Measurements from ENCODE around the gene FBXL13. TPM values are rescaled to one million over a fixed set of nuclear protein-coding genes. Genes with fewer than 3 reads are reported as not detected.

Gene FBXL13
- total RNA-seq, 1 experiment from 2014 or later = 2.5 TPM

DNA sequence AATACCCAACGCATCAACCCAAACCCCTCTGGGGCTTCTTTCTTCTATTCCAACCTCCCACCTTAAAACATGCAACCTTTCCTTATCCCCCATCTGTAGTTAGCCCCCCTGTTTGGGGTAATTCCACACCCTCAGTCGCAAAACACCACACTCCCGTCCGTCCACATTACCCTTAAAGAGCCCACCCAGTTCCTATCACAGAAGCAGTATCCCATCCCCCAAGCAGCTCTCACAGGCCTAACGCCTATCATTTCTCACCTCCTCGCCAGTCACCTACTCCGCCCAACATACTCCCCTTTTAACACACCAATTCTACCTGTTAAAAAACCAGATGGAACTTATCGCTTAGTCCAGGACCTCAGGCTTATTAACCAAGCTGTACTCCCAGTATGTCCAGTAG lies 98.1 kb downstream of the FBXL13 start:
- no TSS peak for BruUV-seq (replicated peaks)
- in situ Hi-C loops (cut with HindIII; ENCODE audit: low pct_unique_long_range_greater_than_20kb, low sequenced_read_pairs) (no loop called here), intact Hi-C loops (cut with micrococcal nuclease; ENCODE audit: unreplicated experiment) (no loop called here)
- H3K27me3 ChIP-seq (ENCODE audit: control insufficient read depth, insufficient read depth, low read length) = no peaks in the 10 kb centered on the region
- H3K9me3 ChIP-seq (ENCODE audit: control insufficient read depth, insufficient read depth, low read depth, low read length) = peaks cover 13% of the 10 kb centered on the region; the same call in 1 of the 2 replicates
- no peak for TF ChIP-seq TCF7L2 (IDR thresholded peaks at IDR 0.05; ENCODE audit: low read depth, low read length)
- TF ChIP-seq SIN3A (IDR thresholded peaks at IDR 0.05; ENCODE audit: borderline replicate concordance, insufficient read depth, low read depth, low read length) = no peak
- TF ChIP-seq, protein P1, sequence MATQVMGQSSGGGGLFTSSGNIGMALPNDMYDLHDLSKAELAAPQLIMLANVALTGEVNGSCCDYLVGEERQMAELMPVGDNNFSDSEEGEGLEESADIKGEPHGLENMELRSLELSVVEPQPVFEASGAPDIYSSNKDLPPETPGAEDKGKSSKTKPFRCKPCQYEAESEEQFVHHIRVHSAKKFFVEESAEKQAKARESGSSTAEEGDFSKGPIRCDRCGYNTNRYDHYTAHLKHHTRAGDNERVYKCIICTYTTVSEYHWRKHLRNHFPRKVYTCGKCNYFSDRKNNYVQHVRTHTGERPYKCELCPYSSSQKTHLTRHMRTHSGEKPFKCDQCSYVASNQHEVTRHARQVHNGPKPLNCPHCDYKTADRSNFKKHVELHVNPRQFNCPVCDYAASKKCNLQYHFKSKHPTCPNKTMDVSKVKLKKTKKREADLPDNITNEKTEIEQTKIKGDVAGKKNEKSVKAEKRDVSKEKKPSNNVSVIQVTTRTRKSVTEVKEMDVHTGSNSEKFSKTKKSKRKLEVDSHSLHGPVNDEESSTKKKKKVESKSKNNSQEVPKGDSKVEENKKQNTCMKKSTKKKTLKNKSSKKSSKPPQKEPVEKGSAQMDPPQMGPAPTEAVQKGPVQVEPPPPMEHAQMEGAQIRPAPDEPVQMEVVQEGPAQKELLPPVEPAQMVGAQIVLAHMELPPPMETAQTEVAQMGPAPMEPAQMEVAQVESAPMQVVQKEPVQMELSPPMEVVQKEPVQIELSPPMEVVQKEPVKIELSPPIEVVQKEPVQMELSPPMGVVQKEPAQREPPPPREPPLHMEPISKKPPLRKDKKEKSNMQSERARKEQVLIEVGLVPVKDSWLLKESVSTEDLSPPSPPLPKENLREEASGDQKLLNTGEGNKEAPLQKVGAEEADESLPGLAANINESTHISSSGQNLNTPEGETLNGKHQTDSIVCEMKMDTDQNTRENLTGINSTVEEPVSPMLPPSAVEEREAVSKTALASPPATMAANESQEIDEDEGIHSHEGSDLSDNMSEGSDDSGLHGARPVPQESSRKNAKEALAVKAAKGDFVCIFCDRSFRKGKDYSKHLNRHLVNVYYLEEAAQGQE (IDR thresholded peaks at IDR 0.05; ENCODE audit: insufficient read depth in 1 of 2, low read depth in 2 of 2, low read length in 1 of 2) = no peak
- TF ChIP-seq CTCF (IDR thresholded peaks at IDR 0.05) = no peak
- TF ChIP-seq POLR2AphosphoS5 (IDR thresholded peaks at IDR 0.05; ENCODE audit: low read depth, low read length) = no peak
- no peaks in the 10 kb centered on the region for H3K36me3 ChIP-seq (ENCODE audit: control insufficient read depth, insufficient read depth, low read length)
- no peak overlapping the region for H3K4me3 ChIP-seq (ENCODE audit: low read depth in 2 of 2, low read length in 2 of 2)
- no peak for DNase-seq (ENCODE audit: low read depth, low spot score)
- ChIA-PET CTCF (no interaction called here), POLR2A (no interaction called here)
- H3K4me1 ChIP-seq (ENCODE audit: control insufficient read depth, insufficient read depth, low read length) = no peaks in the 10 kb centered on the region
- H3K27ac ChIP-seq (ENCODE audit: low read length) = no peak overlapping the region; the same call in 1 of the 2 replicates
- no peak for ATAC-seq

DNA sequence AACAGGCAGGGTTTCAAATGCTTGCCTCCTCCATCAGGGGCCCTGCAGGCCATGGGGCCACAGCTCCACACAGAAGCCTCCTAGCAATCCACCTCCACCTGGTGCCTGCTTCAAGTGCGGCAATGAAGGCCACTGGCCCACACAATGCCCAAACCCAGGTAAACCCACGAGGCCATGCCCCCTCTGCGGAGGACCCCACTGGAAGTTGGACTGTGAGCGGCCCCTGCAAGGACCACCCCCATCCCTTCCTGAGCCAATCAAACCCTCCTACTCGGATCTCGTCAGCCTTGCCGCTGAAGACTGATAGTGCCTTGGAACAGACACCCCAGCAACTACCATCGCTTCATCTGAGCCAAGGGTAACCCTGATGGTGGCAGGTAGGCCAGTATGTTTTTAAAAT lies 98.7 kb downstream of the FBXL13 start:
- Histone ChIP-seq H3K36me3 (ENCODE audit: control insufficient read depth, insufficient read depth, low read length) (no peaks in the 10 kb centered on the region), H3K9me3 (ENCODE audit: control insufficient read depth, insufficient read depth, low read depth, low read length) (peaks cover 13% of the 10 kb centered on the region; the same call in 1 of the 2 replicates), H3K4me1 (ENCODE audit: control insufficient read depth, insufficient read depth, low read length) (no peaks in the 10 kb centered on the region), H3K27ac (ENCODE audit: low read length) (no peak overlapping the region), H3K27me3 (ENCODE audit: control insufficient read depth, insufficient read depth, low read length) (no peaks in the 10 kb centered on the region), H3K4me3 (ENCODE audit: low read depth in 2 of 2, low read length in 2 of 2) (no peak overlapping the region)
- DNase-seq (ENCODE audit: low read depth, low spot score) = no peak
- in situ Hi-C loops (cut with HindIII; ENCODE audit: low pct_unique_long_range_greater_than_20kb, low sequenced_read_pairs) = no loop called here
- intact Hi-C loops (cut with micrococcal nuclease; ENCODE audit: unreplicated experiment) = no loop called here
- ChIA-PET CTCF (no interaction called here), POLR2A (no interaction called here)
- no peak for TF ChIP-seq SIN3A (IDR thresholded peaks at IDR 0.05; ENCODE audit: borderline replicate concordance, insufficient read depth, low read depth, low read length)
- TF ChIP-seq, protein P1 (IDR thresholded peaks at IDR 0.05; ENCODE audit: insufficient read depth in 1 of 2, low read depth in 2 of 2, low read length in 1 of 2) = no peak
- TF ChIP-seq POLR2AphosphoS5 (IDR thresholded peaks at IDR 0.05; ENCODE audit: low read depth, low read length) = no peak
- ATAC-seq = no peak
- BruUV-seq (replicated peaks) = no TSS peak
